Left ventricle myocardium superior (tissue), 1 donor: ENCODE measurements around the gene MLKL. TPM values are rescaled to one million over a fixed set of nuclear protein-coding genes. Genes with fewer than 3 reads are reported as not detected.

Experiments used
- ATAC-seq: fragments of 200-7000 bp; cut with Tn5 transposase; one replicate; pipeline ENCODE4 v1.9.1; 2020; ENCODE audit warnings: mild to moderate bottlenecking, moderate library complexity
- DNase-seq: peaks from one replicate; pipeline ENCODE4 v3.0.0-alpha.2; 2020
- intact Hi-C: fragments of 100-400 bp; cut with micrococcal nuclease; formaldehyde crosslinking; loops from one replicate; pipeline ENCODE4 v1.11.0; 2022
- total RNA-seq: library from RNA; stranded (reverse); fragmentation: NEBNext Ultra II Directional; extraction: Animal tissue kit (Norgen Biotek cat#: 25700); gene quantifications from one replicate; pipeline ENCODE4 v1.2.1, GENCODE V29; 2021
- donor health status: DM: no; HTN: yes; CAD: no; lungs with severe emphysema.

The MLKL gene
- total RNA-seq, 1 donor from 2014 or later = 4.7 TPM

- DNase-seq (no peak), ATAC-seq (peak; percentile 58)
- intact Hi-C loops = loop anchor here (10.0 kb wide), 1 partner anchor 149 kb away; no protein-coding TSS in a partner anchor
These were observed 77.3 kb downstream of the MLKL start for GRCh38 chr16:74623214-74623838.

GRCh38 chr16:74622005-74622404, 78.7 kb downstream of the MLKL start:
- DNase-seq (no peak), ATAC-seq (no peak)
- intact Hi-C loops = loop anchor here (10.0 kb wide), 1 partner anchor 147 kb away; no protein-coding TSS in a partner anchor

Other genes starting within 250 kb of the MLKL start
- gene GLG1, start 93.7 kb downstream of the MLKL start, total RNA-seq = 80.0 TPM
- 4.6 TPM for gene RFWD3, start 34.0 kb downstream of the MLKL start, total RNA-seq
- gene FA2H, start 74.0 kb upstream of the MLKL start, total RNA-seq = 0.50 TPM